ENCODE results near the gene ZNF431. TPM values are rescaled to one million over a fixed set of nuclear protein-coding genes. Genes with fewer than 3 reads are reported as not detected.

ZNF431 gene
- total RNA-seq, 1 donor, result 9.9 TPM

GRCh38 chr19:21110183-21110582 lies 31.7 kb upstream of the ZNF431 start:
- no peak for DNase-seq (ENCODE audit: low read depth)

DNA sequence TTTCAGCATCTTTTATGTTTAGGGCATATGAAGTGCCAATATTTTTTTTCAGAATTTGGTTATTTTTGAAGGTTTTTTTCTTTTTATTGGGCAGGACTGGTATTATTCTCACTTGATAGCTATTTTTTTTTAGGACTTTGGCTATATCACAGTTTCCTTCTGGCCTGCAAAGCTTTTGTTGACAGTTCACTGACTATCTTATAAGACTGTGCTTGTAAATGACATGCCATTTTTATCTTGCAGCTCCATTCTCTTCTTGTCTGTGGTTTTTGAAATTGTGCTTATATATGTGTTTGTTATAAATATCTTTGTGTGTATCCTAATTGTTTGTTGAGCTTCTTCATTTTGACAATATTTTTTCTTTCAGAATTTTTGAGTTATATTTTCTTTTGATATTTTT lies 26.4 kb upstream of the ZNF431 start:
- no peak overlapping the region for H3K4me3 ChIP-seq (ENCODE audit: low read depth, low read length)
- DNase-seq (ENCODE audit: low read depth), result no peak
- no peak for TF ChIP-seq CTCF (IDR thresholded peaks at IDR 0.05; ENCODE audit: insufficient read depth, low read depth, low read length)

More at GRCh38 chr19:21110183-21110582, 31.7 kb upstream of the ZNF431 start:
- no peak overlapping the region for H3K4me3 ChIP-seq (ENCODE audit: low read depth, low read length)
- no peak for TF ChIP-seq CTCF (IDR thresholded peaks at IDR 0.05; ENCODE audit: insufficient read depth, low read depth, low read length)

DNA sequence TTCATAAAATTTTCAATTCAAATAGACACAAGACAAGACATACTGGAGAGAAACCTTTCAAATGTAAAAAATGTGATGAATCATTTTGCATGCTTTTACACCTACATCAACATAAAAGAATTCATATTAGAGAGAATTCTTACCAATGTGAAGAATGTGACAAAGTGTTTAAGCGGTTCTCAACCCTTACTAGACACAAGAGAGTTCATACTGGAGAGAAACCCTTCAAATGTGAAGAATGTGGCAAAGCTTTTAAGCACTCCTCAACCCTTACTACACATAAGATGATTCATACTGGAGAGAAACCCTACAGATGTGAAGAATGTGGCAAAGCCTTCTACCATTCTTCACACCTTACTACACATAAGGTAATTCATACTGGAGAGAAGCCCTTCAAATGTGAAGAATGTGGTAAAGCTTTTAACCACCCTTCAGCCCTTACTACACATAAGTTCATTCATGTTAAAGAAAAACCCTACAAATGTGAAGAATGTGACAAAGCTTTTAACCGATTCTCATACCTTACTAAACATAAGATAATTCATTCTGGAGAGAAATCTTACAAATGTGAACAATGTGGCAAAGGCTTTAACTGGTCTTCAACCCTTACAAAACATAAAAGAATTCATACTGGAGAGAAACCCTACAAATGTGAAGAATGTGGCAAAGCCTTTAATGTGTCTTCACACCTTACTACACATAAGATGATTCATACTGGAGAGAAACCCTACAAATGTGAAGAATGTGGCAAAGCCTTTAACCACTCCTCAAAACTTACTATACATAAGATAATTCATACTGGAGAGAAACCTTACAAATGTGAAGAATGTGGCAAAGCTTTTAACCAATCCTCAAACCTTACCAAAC lies 24.6 kb upstream of the ZNF431 start:
- DNase-seq (ENCODE audit: low read depth), result no peak
- H3K4me3 ChIP-seq (ENCODE audit: low read depth, low read length), result no peak overlapping the region
- no peak for TF ChIP-seq CTCF (IDR thresholded peaks at IDR 0.05; ENCODE audit: insufficient read depth, low read depth, low read length)

GRCh38 chr19:21126078-21126477 lies 15.8 kb upstream of the ZNF431 start:
- DNase-seq (ENCODE audit: low read depth), result no peak
- no peak for TF ChIP-seq CTCF (IDR thresholded peaks at IDR 0.05; ENCODE audit: insufficient read depth, low read depth, low read length)
- no peak overlapping the region for H3K4me3 ChIP-seq (ENCODE audit: low read depth, low read length)

DNA sequence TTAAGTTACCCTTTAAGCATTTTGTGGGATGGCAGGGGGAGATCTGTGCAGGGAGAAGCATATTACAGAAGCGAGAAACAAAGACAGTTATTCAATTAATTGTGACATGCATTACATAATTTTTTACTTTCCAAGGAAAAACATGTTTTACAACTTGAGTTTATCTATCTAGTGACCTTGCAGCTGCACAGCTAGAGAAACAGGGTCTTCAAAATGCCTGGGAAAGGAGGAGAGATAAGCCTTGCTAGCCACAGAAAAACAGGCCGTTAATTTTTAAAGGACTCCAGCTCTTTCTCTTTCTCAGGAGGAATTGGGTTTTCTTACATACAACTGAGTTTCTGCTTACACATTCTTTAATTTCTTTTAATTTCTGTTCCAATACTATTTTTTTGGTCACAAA lies 14.8 kb upstream of the ZNF431 start:
- no peak for TF ChIP-seq CTCF (IDR thresholded peaks at IDR 0.05; ENCODE audit: insufficient read depth, low read depth, low read length)
- no peak overlapping the region for H3K4me3 ChIP-seq (ENCODE audit: low read depth, low read length)
- peak; percentile 58 for DNase-seq (ENCODE audit: low read depth)

DNA sequence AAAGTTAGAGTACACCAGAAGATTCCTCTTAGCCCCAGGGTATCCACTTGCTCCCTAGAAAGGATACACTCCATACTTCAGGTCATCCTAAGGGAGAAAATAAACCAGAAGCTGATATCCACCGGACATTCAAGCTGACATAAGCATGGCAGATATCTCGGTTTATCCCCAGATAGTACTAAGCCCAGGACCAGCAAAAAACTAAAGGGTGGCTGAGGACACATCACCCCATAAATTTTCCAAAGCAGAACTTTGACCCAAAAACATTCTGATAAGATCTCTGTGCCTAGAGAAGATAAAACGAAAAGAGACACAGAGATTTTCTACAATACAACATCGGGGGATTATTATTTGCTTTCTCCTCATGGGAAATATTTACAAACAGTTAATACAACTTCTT lies 13.9 kb upstream of the ZNF431 start:
- peak; percentile 55 for DNase-seq (ENCODE audit: low read depth)
- no peak for TF ChIP-seq CTCF (IDR thresholded peaks at IDR 0.05; ENCODE audit: insufficient read depth, low read depth, low read length)
- H3K4me3 ChIP-seq (ENCODE audit: low read depth, low read length), result no peak overlapping the region

Data from fibroblast of villous mesenchyme (primary cell).